ENCODE data around the gene GRIP1.

Gene GRIP1

DNA sequence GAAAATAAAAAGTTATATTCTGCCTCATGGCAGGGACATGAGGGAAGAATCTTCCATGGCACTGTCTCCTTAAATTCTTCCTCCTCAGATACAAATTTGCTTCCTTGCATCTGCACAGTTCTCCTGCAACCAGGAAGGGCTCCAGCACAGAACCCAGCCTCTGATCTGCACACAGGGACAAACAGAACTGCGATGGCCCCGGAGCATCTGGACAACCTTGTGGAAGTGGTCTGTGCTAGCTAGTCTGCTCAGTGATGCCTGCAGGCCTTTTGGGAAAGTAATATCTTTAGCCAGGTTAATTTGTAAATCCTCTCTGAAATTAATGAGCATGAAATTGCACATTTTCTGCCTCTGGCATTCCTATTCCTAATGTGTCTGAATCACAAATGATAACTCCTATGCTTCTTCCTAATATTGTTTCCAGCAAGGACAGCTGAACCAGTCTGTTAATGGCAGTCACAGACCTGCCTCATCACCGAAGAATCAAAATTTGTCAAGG lies 74.8 kb downstream of the GRIP1 start:
- DNase-seq (ENCODE audit: low spot score): no peak
- no peak for FAIRE-seq

DNA sequence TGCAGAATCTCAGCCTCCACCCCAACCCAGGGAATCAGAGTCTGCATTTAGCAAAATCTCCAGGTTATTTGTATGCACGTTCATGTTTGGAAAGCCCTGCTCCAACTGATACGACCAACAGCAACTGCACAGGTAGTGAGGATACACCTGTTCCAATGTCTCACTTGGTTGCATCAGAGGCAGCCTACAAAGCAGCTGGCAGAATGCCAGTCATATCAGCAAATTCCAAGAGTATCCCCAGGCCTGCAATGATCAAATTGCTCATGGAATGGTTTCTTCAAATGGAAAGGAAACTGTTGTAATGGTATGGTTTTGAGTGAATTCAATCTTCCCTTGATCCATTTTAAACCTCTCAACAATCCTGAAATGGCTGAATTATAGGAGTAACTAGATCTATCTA lies 75.4 kb downstream of the GRIP1 start:
- FAIRE-seq: no peak
- no peak for DNase-seq (ENCODE audit: low spot score)

DNA sequence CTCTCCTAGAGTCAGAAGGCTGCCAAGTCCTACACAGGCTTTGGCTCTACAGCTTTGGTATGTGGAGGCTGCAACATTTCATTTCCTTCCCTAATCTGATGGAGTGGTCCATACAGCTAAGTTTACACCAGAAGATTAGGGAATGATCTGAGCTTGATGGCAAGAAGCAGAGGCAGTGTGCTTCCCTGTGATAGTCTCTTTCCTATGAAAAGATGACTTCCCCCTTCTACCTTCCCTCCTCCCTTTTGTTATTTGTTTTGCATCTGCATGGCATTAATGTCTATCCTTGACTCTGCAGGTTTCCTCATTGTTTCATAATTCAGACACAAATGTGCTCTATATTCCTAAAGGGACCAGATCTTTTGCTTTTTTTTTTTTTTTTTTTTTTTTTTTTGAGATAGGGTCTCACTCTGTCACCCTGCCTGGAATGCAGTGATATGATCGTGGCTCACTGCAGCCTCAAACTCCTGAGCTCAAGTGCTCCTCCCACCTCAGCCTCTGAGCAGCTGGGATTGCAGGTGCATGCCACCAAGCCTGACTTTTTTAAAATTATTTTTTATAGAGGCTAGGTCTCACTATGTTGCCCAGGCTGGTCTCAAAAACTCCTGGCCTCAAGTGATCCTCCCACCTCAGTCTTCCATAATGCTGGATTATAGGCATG lies 76.3 kb downstream of the GRIP1 start:
- FAIRE-seq (no peak), DNase-seq (ENCODE audit: low spot score) (no peak)

GRCh38 chr12:66600903-66601302 lies 78.0 kb downstream of the GRIP1 start:
- no peak for FAIRE-seq
- no peak for DNase-seq (ENCODE audit: low spot score)

- DNase-seq (ENCODE audit: low spot score): no peak
- no peak for FAIRE-seq
Measured at GRCh38 chr12:66599816-66600215, 79.1 kb downstream of the GRIP1 start.

GRCh38 chr12:66598608-66599007 lies 80.3 kb downstream of the GRIP1 start:
- DNase-seq (ENCODE audit: low spot score) (no peak), FAIRE-seq (no peak)

DNA sequence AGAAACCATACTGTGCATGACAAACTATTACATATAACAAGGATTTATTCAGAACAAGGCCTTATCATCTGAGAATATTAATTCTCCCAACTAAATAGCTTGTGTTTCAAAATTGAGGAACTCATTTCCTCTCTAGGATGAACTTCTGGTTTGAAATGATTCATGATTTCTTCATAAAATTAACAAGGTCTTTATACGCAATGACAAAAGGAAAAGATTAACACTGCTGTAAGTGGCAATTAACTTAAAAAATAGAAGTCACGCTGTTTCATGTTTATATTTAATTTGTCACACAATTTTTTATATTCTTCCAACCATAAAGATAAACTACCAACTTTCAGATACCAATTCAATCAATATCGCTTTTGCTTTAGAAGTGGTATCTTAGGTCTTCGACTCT lies 80.8 kb downstream of the GRIP1 start:
- FAIRE-seq (no peak), DNase-seq (ENCODE audit: low spot score) (no peak)

GRCh38 chr12:66596199-66596598 lies 82.7 kb downstream of the GRIP1 start:
- no peak for FAIRE-seq

DNA sequence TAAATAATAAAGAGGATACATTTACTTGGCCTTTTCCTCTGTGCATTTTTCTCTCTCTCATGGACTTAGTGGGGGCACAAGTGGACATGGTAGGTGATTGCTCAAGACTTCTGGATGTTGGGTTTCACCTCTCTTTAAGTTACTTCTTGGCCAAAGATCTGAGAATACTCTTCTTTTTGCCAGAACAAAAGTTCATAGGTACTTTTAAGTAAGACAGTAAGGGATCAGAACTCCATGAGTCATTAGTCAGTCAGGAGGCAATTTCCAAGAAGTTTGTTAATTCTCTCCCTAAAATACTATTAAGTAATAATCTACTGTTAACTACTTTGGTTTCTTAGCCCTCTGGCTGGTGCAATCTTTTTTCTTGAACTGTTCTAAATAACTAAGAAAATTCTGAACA lies 84.2 kb downstream of the GRIP1 start:
- DNase-seq (ENCODE audit: low spot score): no peak
- no peak for FAIRE-seq

More at GRCh38 chr12:66596199-66596598, 82.7 kb downstream of the GRIP1 start:
- no peak for DNase-seq (ENCODE audit: low spot score)

GRCh38 chr12:66590275-66590985 lies 88.4 kb downstream of the GRIP1 start:
- no peak for FAIRE-seq
- no peak for DNase-seq (ENCODE audit: low spot score)

DNA sequence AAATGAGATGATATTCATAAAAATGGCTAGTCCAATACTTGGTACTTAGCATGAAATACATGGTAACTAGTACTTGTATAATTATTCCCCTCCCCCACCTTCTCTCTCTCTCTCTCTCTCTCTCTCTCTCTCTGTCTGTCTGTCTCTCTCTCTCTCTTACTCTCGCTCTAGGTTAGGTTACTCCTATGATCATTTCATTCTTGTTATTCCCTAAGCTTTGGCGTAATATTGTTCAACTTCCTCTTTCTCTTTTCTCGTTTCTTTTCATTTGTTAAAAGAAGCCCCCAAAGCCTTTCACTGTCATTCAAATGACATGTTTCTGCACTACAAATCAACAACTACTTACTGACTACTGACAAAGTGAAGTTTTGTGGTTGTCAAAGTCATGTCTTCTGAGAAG lies 89.8 kb downstream of the GRIP1 start:
- no peak for FAIRE-seq
- no peak for DNase-seq (ENCODE audit: low spot score)

DNA sequence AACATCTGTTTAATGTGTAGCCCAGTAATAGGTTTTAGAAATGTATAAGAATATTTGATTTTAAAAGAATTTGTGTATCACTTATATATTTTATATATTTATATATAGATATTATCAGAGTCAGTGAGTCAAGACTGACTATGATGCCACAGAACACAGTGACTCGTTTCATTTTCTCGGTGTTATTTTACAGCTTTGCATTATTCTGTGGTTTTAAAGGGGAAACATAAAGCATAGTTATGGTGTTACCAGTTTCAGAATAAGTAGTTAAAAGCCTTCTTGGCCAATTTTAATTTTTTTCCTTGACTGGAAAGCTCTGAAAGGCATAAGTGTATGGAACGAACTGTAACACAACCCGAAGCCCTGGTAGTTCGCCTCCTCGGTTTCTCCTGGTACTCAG lies 91.0 kb downstream of the GRIP1 start:
- FAIRE-seq: no peak
- DNase-seq (ENCODE audit: low spot score): no peak

DNA sequence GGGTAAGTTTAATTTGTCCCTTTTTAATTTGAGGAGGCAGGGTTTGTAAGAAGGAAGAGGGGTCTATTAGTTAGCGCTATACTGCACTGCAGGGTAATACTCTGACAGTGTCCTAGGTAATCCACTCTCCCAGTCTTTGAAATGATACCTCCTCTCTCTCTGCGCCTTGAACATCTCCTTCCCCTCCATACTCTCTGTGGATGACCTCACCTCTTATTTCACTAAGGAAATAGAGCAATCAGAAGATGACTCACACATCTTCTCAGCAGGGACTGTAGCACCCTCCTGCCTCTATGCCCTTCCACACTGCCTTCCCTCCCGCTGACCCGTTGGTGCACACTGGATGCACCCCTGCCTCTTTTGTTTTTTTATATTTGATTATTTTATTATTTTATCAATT lies 94.2 kb downstream of the GRIP1 start:
- peak; percentile 38 for DNase-seq (ENCODE audit: low spot score)
- no peak for FAIRE-seq

DNA sequence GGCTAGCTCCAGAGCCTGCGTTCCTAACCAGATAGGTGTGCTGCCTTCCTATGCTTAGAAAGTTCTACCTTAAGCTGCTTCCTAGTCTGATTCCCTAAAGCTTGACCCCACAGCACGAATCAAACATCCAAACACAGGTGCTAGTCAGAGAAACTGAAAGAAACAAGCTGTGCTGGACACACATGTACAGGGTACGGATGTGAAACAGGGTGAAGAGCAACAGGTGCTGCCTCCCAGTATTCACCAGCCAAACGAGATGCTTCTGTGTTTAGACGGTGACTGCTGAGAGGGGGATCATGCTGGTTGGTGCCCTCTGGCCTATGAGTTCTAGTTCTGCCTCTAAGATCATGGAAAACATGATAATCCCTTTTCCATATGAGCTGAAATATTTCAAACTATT lies 105.3 kb downstream of the GRIP1 start:
- FAIRE-seq (no peak), DNase-seq (ENCODE audit: low spot score) (no peak)

GRCh38 chr12:66572845-66573244 lies 106.0 kb downstream of the GRIP1 start:
- FAIRE-seq: no peak
- no peak for DNase-seq (ENCODE audit: low spot score)

DNA sequence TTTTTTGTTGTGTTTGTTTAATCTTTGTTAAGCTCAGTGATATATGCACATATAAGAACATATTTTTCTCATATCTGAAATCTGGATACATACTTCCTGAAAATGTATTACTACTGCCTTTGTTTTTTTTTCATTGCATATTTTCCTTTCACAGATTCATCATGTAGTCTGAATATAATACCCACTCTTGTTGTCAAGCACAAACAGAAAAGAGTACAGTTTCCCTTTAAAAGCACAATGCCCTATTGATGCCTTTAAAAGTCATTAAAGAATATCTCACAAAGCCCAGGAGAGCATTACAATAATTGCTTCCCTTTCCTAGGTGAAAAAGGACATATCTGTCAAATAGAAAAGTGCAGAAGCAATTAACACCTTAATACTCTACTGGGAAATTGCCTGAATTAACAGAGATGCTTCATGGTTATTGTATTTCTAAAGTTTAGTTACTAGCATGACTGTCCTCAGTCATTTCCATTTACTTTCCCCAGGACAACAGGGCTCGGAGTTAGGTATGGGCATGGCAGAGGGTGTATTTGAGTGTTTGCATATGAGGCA lies 107.4 kb downstream of the GRIP1 start:
- FAIRE-seq (no peak), DNase-seq (ENCODE audit: low spot score) (no peak)

DNA sequence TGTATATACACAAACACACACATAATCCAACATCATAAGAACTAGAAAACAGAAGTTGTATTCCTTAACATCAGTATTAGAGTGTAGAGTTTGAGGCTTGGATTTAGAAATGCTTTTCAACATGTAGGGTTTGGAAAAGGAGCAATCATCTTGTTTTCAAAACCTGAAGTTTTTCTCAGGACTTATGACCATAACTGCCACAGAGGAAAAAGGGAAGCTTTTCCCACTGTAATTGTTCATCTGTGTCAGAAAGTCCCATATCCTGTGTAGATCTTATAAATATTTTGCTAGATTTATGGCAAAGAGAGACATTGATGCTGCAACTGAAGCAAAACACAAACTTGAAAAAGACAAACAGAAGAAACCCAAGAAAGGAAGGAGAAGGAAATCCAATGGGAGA lies 115.7 kb downstream of the GRIP1 start:
- DNase-seq (ENCODE audit: low spot score) (no peak), FAIRE-seq (no peak)

DNA sequence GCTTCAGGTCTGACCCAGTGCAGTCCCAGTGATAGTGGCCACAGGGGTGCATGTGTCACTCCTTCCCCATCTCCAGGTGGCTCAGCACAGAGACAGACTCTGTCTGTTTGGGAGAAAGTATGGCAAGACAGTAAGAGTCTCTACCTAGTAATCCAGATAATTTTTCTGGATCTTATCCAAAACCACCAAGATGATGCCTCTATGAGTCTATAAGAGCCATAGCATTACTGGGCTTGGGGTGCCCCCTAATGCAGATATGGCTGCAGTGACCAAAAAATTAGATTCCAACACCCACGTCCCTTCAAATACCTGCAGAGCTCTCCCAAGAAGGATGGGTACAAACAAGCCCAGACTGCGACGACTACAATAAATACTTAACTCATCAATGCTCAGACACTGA lies 123.8 kb downstream of the GRIP1 start:
- no peak for FAIRE-seq
- DNase-seq (ENCODE audit: low spot score): no peak

DNA sequence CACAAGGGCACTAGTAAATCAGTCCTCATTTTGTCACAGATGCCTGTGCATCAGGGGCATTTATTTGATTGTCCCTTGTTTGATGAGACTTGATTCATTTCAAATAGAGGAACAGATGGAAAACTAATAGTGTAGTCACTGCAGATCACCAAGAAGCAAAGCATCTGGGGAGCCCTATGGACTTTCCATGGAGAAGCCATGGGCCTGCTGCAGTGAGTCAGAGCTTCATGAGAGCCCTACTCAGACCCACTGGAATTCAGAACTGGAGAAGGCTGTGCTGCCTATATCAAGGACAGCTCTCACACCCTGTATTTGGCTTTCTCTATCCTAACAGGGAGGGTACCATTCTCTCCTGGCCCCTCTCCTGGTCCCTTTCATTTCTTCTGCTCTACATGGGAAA lies 126.2 kb downstream of the GRIP1 start:
- FAIRE-seq (no peak), DNase-seq (ENCODE audit: low spot score) (no peak)

DNA sequence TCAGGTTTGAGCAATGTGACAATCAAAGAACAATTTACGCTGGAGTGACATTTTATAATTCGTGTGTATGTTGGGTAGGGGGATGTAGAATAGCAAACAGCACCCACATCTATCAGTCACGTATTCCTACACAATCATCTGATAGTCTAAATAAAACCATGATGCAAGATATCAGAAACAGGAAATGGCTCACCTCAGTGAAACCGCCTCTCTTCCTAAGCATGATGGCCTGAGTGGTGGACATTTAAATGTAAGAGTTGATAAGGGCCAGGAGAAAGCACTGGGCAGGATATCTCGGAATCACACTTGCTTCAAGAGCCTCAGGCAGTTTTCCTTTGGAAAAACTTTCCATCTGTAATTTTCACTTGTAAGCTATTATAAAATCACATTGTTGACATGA lies 128.2 kb downstream of the GRIP1 start:
- DNase-seq (ENCODE audit: low spot score) (no peak), FAIRE-seq (no peak)

GRCh38 chr12:66549050-66549389 lies 129.9 kb downstream of the GRIP1 start:
- FAIRE-seq (no peak), DNase-seq (ENCODE audit: low spot score) (no peak)

DNA sequence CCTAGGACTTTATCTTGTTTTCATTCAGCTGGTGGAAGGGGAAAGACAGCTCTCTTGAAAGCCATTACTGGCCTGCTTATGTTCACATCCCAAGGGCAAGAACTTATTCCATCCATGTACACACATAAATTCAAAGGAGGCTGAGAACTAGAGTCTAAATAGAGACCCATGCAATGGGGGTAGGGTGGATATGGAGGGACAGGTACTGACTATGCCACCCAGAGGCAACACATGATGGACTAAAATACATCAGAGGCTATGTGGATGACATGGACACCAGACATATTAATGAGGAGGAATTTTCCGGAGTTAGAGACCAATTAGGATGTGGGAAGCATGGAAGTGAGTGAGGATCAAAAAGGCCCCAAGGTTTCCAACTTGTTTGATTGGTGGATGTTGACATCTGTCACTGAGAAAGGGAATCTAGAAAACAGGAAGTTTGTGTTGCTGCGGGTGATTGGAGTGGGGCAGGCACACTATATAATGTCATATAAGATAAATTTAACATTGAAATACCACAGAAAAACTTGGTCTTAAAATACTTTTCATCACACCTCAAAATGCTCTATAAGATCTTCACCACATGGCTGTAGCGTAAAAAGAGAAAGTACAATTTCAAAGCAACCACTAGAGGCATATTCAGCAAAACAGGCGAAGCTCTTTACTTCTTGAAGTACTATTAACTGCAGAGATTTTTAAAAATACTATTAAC lies 130.4 kb downstream of the GRIP1 start:
- FAIRE-seq (no peak), DNase-seq (ENCODE audit: low spot score) (no peak)
